GM20000 (cell line): ENCODE measurements around the gene CRACDL.

Experiments
- DNase-seq: peaks from one replicate; pipeline ENCODE4 v3.0.0; 2012; ENCODE audit warnings: low spot score
- CTCF ChIP-seq: IDR thresholded peaks from 2 replicates; pipeline ENCODE4 v1.5.1; 2012; ENCODE audit warnings: mild to moderate bottlenecking, control low read depth; ENCODE audit errors: extremely low read depth, missing control alignments

Gene CRACDL

GRCh38 chr2:98910349-98911125 lies 25.5 kb downstream of the CRACDL start:
- no peak for TF ChIP-seq CTCF
- DNase-seq, result no peak

- TF ChIP-seq CTCF, result no peak
- no peak for DNase-seq
These were observed 26.5 kb downstream of the CRACDL start for GRCh38 chr2:98909317-98910211.

GRCh38 chr2:98908931-98909316 lies 27.1 kb downstream of the CRACDL start:
- no peak for DNase-seq
- no peak for TF ChIP-seq CTCF

DNA sequence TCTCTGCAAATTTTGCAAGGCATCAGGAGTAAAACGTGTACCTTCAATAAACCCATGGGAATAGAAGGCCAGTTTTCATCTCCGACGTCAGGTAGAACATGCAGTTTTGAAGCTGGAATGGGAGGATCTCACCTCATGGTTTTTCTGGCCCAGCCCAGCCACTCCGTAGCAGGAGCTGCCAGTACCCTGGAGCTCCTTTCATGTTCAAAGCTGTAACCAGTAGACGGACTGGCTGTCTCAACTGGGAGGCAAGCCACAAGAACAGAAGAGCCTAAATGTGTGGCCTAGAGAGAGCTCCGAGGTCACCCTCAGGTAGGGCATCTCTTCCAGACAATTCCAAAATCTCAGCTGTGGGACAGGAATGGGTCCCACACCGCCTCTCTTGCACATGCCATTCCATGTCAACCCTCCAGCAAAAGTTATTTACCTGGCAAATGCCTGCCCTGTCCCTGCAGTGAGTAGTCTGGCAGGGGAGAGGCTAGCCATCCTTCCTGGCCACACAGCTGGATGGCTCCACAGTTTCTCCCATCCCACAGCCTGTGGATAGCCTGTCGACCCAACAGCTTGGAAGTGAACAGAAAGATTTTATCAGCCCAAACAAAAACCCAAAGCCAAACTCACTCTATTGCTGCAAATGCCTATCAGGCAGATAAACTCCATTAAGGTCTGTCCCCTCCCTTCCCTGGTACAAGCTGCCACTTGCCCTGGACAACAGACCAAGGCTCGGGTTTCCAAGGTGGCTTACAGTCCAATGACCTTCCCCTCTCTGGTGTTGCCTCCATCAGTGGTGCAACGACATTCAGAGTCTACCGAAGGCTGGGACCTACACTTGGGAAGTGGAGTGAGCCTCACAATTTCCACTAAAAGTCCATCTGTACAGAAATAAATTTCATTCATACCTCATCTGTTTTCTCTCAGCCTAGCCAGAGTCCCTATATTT lies 27.8 kb downstream of the CRACDL start:
- no peak for DNase-seq

GRCh38 chr2:98907385-98907784 lies 28.6 kb downstream of the CRACDL start:
- no peak for DNase-seq
- TF ChIP-seq CTCF, result no peak

More for the DNA sequence above, 27.8 kb downstream of the CRACDL start:
- no peak for TF ChIP-seq CTCF

GRCh38 chr2:98903767-98904485 lies 32.1 kb downstream of the CRACDL start:
- no peak for DNase-seq

More at GRCh38 chr2:98903767-98904485, 32.1 kb downstream of the CRACDL start:
- TF ChIP-seq CTCF, result no peak
